Skeletal muscle tissue (tissue), 4 donors: Measurements from ENCODE around the gene FER. TPM values are rescaled to one million over a fixed set of nuclear protein-coding genes. Genes with fewer than 3 reads are reported as not detected.
"Not testable (repeated sequence)": the region's sequence is repeated elsewhere in the genome, so short reads cannot be mapped to it uniquely, and the experiment has no call there.

ENCODE experiments used
- H3K27ac ChIP-seq: one replicate; pipeline ENCODE4 v1.7.0; 2013; ENCODE audit warnings: mild to moderate bottlenecking, low read depth, low read length, inconsistent platforms
- H3K27me3 ChIP-seq, 3 donors: one replicate each; pipeline ENCODE4 v1.7.0; 2013; ENCODE audit warnings: low read length in 3 of 3; ENCODE audit not compliant: control insufficient read depth in 3 of 3, insufficient read depth in 3 of 3
- H3K36me3 ChIP-seq, 3 donors: one replicate each; pipeline ENCODE4 v1.7.0; 2013; ENCODE audit warnings: low read length in 3 of 3; ENCODE audit not compliant: control insufficient read depth in 3 of 3, insufficient read depth in 3 of 3
- H3K4me1 ChIP-seq, 3 donors: one replicate each; pipeline ENCODE4 v1.7.0; 2013; ENCODE audit warnings: low read length in 3 of 3, mild to moderate bottlenecking in 3 of 3; ENCODE audit not compliant: control insufficient read depth in 3 of 3, insufficient read depth in 3 of 3
- H3K4me3 ChIP-seq, 3 donors: one replicate each; pipeline ENCODE4 v1.7.0; 2013; ENCODE audit warnings: low read length in 3 of 3
- H3K9ac ChIP-seq, 3 donors: one replicate each; pipeline ENCODE4 v1.7.0; 2013; ENCODE audit warnings: low read length in 3 of 3, mild to moderate bottlenecking in 3 of 3, moderate library complexity in 2 of 3, low read depth in 1 of 3
- H3K9me3 ChIP-seq, 3 donors: one replicate each; pipeline ENCODE4 v1.7.0; 2013; ENCODE audit warnings: low read length in 3 of 3; ENCODE audit not compliant: control insufficient read depth in 3 of 3
- total RNA-seq: library from RNA; depleted of rRNA; stranded (reverse); fragments of >200 nt; gene quantifications from one replicate; pipeline ENCODE4 v1.2.3, GENCODE V29; 2014
- donor health status: Osteomylitis.

Gene FER
- total RNA-seq, 1 donor from 2014 or later = 19.8 TPM

GRCh38 chr5:109034306-109034705 is 286.6 kb downstream of the FER start:
- no peaks in the 10 kb centered on the region for H3K9me3 ChIP-seq
- no peak overlapping the region for H3K4me3 ChIP-seq
- H3K36me3 ChIP-seq = no peaks in the 10 kb centered on the region
- H3K27ac ChIP-seq = no peak overlapping the region
- H3K4me1 ChIP-seq = no peaks in the 10 kb centered on the region
- H3K27me3 ChIP-seq = no peaks in the 10 kb centered on the region
- H3K9ac ChIP-seq = no peak overlapping the region

DNA sequence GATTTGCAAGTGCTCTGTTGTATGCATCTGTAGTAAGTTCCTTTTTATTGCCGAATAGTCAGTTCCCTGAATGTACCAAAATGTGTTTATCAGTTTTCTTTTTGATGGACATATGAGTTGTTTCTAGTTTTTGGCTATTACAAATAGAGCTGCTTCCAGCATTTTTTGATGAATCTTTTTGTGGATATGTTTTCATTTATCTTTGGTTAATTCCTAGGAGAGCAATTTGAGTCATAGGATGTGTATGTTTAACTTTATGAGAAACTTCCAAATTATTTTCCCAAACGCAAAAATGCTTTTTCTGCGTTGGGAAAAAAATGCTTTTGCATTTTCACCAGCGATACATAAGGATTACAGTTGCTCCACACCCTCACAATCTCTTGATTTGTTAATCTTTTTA is 287.7 kb downstream of the FER start:
- no peak overlapping the region for H3K27ac ChIP-seq
- no peak overlapping the region for H3K4me3 ChIP-seq
- H3K36me3 ChIP-seq = no peaks in the 10 kb centered on the region
- H3K9ac ChIP-seq = no peak overlapping the region
- H3K9me3 ChIP-seq = no peaks in the 10 kb centered on the region
- no peaks in the 10 kb centered on the region for H3K27me3 ChIP-seq
- H3K4me1 ChIP-seq = no peaks in the 10 kb centered on the region

DNA sequence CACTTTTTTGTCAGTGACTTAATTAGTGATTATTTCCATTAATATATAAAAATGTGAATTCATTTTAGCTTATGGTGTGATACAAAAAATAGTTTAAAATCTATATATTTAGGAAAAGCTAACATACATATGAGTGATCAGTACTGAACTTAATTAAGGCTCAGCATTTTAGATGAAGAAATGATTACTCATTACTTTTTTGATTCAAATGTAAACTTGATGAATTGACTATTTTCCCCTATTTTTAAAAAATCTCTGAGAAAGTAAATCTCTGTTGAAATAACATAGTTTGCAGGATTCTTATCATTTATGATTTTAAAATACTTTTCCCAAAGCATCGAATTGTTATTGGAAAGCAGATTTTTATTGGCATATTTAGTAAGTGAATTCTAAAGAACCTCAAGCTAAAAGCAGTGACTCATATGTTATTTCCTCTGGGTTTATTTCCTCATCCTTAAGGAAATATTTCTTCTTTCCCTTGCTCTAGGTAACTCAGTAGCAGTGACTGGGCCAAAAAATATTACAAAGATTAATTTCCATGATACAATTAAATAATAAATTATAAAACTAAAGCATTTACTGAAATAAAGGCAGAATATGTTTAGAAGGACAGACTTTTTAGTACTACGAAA is 290.6 kb downstream of the FER start:
- no peaks in the 10 kb centered on the region for H3K27me3 ChIP-seq

DNA sequence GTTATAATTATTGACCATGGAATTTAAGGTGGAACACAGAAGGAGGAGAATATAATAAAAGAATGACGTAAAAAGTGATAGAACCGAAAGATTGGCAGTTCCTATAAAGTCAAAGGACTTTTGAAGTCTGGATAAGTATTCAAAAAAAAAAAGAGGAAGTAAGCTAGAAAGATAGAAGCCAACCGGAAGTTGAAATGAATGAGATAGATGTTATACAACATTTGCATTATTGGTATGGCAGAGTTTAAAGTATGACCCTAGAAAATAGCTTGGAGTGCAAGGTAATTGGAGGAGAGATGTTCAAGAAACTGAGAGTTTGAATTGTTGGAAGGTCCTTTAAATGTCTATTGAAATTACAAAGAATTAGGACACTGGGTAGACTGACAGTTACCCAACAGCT is 293.6 kb downstream of the FER start:
- Histone ChIP-seq H3K27ac (no peak overlapping the region), H3K4me3 (no peak overlapping the region), H3K9me3 (no peaks in the 10 kb centered on the region), H3K9ac (no peak overlapping the region), H3K4me1 (no peaks in the 10 kb centered on the region), H3K27me3 (no peaks in the 10 kb centered on the region), H3K36me3 (no peaks in the 10 kb centered on the region)

More for the DNA sequence above, 290.6 kb downstream of the FER start:
- Histone ChIP-seq H3K9me3 (no peaks in the 10 kb centered on the region), H3K36me3 (no peaks in the 10 kb centered on the region), H3K4me3 (no peak overlapping the region), H3K4me1 (no peaks in the 10 kb centered on the region), H3K27ac (no peak overlapping the region), H3K9ac (no peak overlapping the region)

GRCh38 chr5:109045710-109046109 is 298.0 kb downstream of the FER start:
- Histone ChIP-seq H3K36me3 (no peaks in the 10 kb centered on the region), H3K4me3 (no peak overlapping the region), H3K9me3 (no peaks in the 10 kb centered on the region), H3K4me1 (no peaks in the 10 kb centered on the region), H3K27me3 (no peaks in the 10 kb centered on the region), H3K9ac (no peak overlapping the region), H3K27ac (no peak overlapping the region)

- Histone ChIP-seq H3K36me3 (peaks cover 0 to 3% (median 2%) of the 10 kb centered on the region in 3 donors), H3K27me3 (no peaks in the 10 kb centered on the region), H3K4me3 (no peak overlapping the region), H3K9ac (no peak overlapping the region), H3K4me1 (no peaks in the 10 kb centered on the region), H3K27ac (no peak overlapping the region), H3K9me3 (no peaks in the 10 kb centered on the region)
Observed at GRCh38 chr5:109049565-109049964, 301.9 kb downstream of the FER start.

DNA sequence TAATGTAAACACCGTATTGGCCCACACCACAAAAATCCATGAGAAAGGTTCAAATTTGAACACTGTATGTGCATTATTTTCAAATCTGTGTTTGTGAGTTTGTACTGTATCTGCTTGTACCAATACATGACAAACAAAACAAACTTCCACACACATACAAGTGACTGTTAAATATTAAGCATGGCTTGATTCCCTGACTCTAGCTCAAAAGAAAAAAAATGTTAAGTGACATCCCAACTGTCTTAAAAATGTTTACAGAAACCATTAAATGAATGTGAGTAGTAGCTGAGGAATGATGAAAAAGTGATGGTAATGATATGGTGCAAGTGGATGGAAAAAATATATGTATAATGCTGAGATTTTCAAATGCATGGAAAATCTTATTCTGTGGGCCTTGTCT is 302.6 kb downstream of the FER start:
- not testable (repeated sequence) for H3K9me3 ChIP-seq

DNA sequence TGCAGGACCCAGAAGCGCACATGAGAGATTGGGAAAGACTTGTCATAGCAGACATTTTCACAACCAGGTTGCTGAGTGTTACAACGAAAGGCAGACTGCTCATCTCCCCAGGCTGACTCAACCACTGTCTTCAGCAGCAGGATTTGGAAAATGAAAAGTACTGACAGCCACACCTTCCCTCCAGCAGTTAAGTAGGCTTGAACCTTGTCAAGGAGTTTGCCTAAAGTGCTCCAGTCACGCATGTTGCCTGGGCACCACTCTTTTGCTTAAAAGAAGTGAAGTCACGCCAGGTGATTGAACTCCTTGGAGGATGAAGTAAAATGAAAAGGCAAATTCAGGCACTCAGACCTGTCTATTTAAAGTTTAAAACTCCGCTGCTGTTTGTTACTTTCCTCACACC is 304.5 kb downstream of the FER start:
- H3K9ac ChIP-seq, H3K27me3 ChIP-seq, H3K36me3 ChIP-seq, H3K27ac ChIP-seq, H3K9me3 ChIP-seq, H3K4me3 ChIP-seq, H3K4me1 ChIP-seq: not testable (repeated sequence)

More for the DNA sequence above, 302.6 kb downstream of the FER start:
- H3K36me3 ChIP-seq, H3K4me1 ChIP-seq, H3K27me3 ChIP-seq, H3K4me3 ChIP-seq, H3K27ac ChIP-seq, H3K9ac ChIP-seq: not testable (repeated sequence)

DNA sequence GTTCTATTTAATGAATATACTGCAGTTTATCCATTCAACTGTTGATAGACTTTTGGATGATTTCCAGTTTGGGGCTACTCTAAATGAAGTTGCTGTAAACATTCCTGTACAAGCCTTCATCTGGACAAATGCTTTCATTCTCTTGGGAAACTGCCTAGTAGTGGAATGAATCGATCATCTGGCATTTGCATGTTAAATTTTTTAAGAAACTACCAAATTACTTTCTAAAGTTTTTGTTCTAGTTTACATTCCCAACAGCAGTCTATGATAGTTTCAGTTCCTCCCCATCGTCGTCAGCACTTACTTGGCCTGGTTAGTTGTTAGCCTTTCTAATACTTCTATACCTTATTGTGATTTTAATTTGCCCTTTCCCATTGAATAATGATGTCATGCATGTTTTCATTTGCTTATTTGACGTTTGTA is 306.3 kb downstream of the FER start:
- Histone ChIP-seq H3K27me3 (no peaks in the 10 kb centered on the region), H3K27ac (no peak overlapping the region), H3K36me3 (peaks cover 0 to 3% (median 2%) of the 10 kb centered on the region in 3 donors), H3K9me3 (no peaks in the 10 kb centered on the region), H3K4me1 (no peaks in the 10 kb centered on the region), H3K4me3 (no peak overlapping the region), H3K9ac (no peak overlapping the region)

DNA sequence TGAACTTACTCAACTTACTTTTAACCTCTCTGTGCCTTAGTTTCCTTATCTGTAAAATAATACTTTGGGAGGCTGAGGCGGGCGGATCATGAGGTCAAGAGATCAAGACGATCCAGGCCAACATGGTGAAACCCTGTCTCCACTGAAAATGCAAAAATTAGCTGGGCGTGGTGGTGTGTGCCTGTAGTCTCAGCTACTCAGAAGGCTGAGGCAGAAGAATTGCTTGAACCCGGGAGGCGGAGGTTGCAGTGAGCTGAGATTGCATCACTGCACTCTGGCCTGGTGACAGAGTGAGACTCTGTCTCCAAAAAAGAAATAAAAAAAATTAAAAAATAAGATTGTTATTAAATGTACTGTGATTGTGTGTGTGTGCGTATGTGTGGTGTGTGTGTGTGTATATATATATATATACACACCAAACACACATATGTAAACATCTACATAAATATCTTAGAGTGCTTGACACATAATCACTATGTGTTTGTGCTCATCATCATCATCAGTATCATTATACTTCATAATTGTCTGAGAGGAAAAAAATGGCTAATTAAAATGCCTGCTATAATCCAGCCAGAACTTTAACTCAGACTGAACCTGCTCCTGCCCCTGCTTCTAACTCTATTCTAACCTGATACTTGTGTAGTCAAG is 312.8 kb downstream of the FER start:
- no peaks in the 10 kb centered on the region for H3K4me1 ChIP-seq
- no peaks in the 10 kb centered on the region for H3K27me3 ChIP-seq
- H3K4me3 ChIP-seq = no peak overlapping the region
- H3K9ac ChIP-seq = no peak overlapping the region
- H3K27ac ChIP-seq = no peak overlapping the region
- no peaks in the 10 kb centered on the region for H3K36me3 ChIP-seq
- H3K9me3 ChIP-seq = no peaks in the 10 kb centered on the region
